HEK293T (cell line): ENCODE data around the gene TMA7B.

ENCODE experiments used
- BHLHE40 ChIP-seq: fragments of 450-650 bp; IDR thresholded peaks from 2 replicates; pipeline ENCODE4 v1.6.1; 2016; ENCODE audit warnings: mild to moderate bottlenecking, moderate library complexity, borderline replicate concordance
- CTBP1 ChIP-seq: fragments of 450-650 bp; IDR thresholded peaks from 2 replicates; pipeline ENCODE4 v1.6.1; 2016; ENCODE audit warnings: borderline replicate concordance
- FOXA1 ChIP-seq: fragments of 450-650 bp; IDR thresholded peaks from 2 replicates; pipeline ENCODE4 v1.6.1; 2016; ENCODE audit warnings: mild to moderate bottlenecking
- FOXM1 ChIP-seq: fragments of 450-650 bp; IDR thresholded peaks from 2 replicates; pipeline ENCODE4 v1.6.1; 2017; ENCODE audit warnings: mild to moderate bottlenecking, borderline replicate concordance
- SUZ12 ChIP-seq: fragments of 450-650 bp; IDR thresholded peaks from 2 replicates; pipeline ENCODE4 v1.6.1; 2016; ENCODE audit warnings: mild to moderate bottlenecking
- ZNF384 ChIP-seq: fragments of 450-650 bp; IDR thresholded peaks from 2 replicates; pipeline ENCODE4 v1.6.1; 2016

DNA sequence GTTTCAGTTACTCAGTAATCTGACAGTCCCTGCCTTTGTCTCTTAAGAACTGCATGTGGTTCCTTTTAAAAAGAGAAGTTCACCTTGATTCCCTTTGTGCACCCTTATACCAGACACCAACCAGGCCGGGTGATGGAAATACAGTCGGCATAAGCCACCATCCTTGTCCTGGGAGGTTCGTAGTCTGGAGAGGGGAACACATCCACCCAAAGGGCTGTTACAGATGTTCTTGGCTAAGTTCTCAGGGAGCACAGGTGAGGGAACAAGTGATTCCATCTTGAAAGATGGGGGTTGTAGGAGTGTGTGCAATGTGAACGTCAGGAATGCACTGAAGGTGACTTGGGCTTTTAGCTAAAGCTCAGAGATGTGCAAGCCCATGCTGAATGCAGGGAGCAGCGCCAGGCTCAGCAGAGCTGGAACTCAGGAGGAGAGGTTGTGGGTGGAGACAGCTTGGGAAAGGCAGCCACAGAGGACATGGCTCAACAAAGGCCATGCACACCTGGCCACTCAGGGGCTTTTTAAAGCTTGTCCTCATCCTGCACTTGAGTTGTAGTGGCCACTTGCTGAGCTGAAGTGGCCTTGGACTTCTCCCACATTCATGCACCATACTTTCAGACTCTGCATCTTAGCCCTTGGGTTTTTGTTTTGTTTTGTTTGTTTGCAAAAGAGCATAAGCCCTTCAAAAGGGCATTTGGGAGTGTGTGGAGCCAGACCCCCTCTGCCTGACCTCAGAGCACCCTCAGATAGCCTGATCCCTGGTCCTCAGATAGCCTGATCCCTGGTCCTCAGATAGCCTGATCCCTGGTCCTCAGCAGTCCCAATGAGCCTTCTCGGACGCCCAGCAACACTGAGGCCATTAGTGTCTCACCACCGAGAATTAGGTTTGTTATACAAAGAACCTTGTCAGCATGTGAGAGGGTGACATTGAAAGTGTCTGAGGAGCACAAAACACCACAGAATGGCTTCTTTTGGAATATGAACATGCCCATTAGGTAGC, 12.7 kb upstream of the TMA7B start:
- TF ChIP-seq FOXM1 (no peak), SUZ12 (no peak), FOXA1 (no peak), BHLHE40 (no peak), CTBP1 (no peak), ZNF384 (no peak)
